ENCODE results near the gene UBASH3A.
"Not testable (repeated sequence)": the region's sequence is repeated elsewhere in the genome, so short reads cannot be mapped to it uniquely, and the experiment has no call there.

UBASH3A gene

GRCh38 chr21:42400525-42400924, 3.2 kb upstream of the UBASH3A start:
- 85 to 92% methylated on average over 2 to 3 of the region's 4 CpGs for WGBS, 2 experiments (ENCODE audit: insufficient coverage in 2 of 2)
- Histone ChIP-seq H3K4me3 (ENCODE audit: extremely low read depth, insufficient read depth, low read length, poor library complexity, severe bottlenecking) (no peak overlapping the region), H3K27ac (ENCODE audit: low read depth, low read length, severe bottlenecking) (no peak overlapping the region)

GRCh38 chr21:42401154-42401553, 2.5 kb upstream of the UBASH3A start:
- Histone ChIP-seq H3K4me1 (ENCODE audit: control insufficient read depth, insufficient read depth, low read length, poor library complexity, severe bottlenecking) (no peaks in the 10 kb centered on the region), H3K4me3 (ENCODE audit: extremely low read depth, insufficient read depth, low read length, poor library complexity, severe bottlenecking) (no peak overlapping the region), H3K36me3 (ENCODE audit: control insufficient read depth, insufficient read depth, low read length) (no peaks in the 10 kb centered on the region), H3K9me3 (ENCODE audit: control insufficient read depth, low read length) (no peaks in the 10 kb centered on the region), H3K27ac (ENCODE audit: low read depth, low read length, severe bottlenecking) (no peak overlapping the region)
- WGBS, 2 experiments (ENCODE audit: insufficient coverage in 2 of 2) = 63 to 67% methylated on average over 1 of the region's 3 CpGs

More at GRCh38 chr21:42400525-42400924, 3.2 kb upstream of the UBASH3A start:
- Histone ChIP-seq H3K4me1 (ENCODE audit: control insufficient read depth, insufficient read depth, low read length, poor library complexity, severe bottlenecking) (no peaks in the 10 kb centered on the region), H3K36me3 (ENCODE audit: control insufficient read depth, insufficient read depth, low read length) (no peaks in the 10 kb centered on the region), H3K9me3 (ENCODE audit: control insufficient read depth, low read length) (no peaks in the 10 kb centered on the region)

GRCh38 chr21:42401820-42402251, 1.9 kb upstream of the UBASH3A start:
- Histone ChIP-seq H3K4me1 (ENCODE audit: control insufficient read depth, insufficient read depth, low read length, poor library complexity, severe bottlenecking) (no peaks in the 10 kb centered on the region), H3K9me3 (ENCODE audit: control insufficient read depth, low read length) (no peaks in the 10 kb centered on the region), H3K27ac (ENCODE audit: low read depth, low read length, severe bottlenecking) (no peak overlapping the region), H3K36me3 (ENCODE audit: control insufficient read depth, insufficient read depth, low read length) (no peaks in the 10 kb centered on the region), H3K4me3 (ENCODE audit: extremely low read depth, insufficient read depth, low read length, poor library complexity, severe bottlenecking) (no peak overlapping the region)
- no CpG with 5 or more reads among the region's 2 CpGs for WGBS, 2 experiments (ENCODE audit: insufficient coverage in 2 of 2)

DNA sequence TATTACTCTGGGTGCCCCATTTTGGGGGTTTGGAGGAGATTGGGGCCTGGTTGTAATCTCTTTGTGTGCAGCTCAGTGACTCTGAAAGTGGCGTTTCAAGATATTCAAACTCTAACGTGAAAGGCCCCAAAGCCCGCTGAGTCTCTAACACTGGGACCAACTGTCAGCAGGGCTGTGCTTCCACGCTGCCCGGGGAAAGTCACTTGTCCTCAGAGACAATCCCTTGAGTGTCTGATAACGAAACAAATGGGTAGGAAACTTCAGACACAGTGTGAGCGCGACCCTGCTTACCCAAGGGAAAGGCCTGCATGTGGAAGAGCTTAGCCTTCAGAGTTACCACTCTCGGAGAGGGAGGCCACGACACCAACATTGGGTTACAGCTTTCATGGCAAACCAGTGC, 837 bp downstream of the UBASH3A start:
- Histone ChIP-seq H3K4me3 (ENCODE audit: extremely low read depth, insufficient read depth, low read length, poor library complexity, severe bottlenecking) (no peak overlapping the region), H3K27ac (ENCODE audit: low read depth, low read length, severe bottlenecking) (no peak overlapping the region)
- 85 to 90% methylated on average over 10 of the region's 10 CpGs for WGBS, 2 experiments (ENCODE audit: insufficient coverage in 2 of 2)

GRCh38 chr21:42405064-42406013, 1.6 kb downstream of the UBASH3A start:
- no peak overlapping the region for H3K4me3 ChIP-seq (ENCODE audit: extremely low read depth, insufficient read depth, low read length, poor library complexity, severe bottlenecking)
- no peaks in the 10 kb centered on the region for H3K36me3 ChIP-seq (ENCODE audit: control insufficient read depth, insufficient read depth, low read length)
- WGBS, 2 experiments (ENCODE audit: insufficient coverage in 2 of 2) = 93 to 95% methylated on average over 18 to 20 of the region's 23 CpGs
- no peaks in the 10 kb centered on the region for H3K4me1 ChIP-seq (ENCODE audit: control insufficient read depth, insufficient read depth, low read length, poor library complexity, severe bottlenecking)
- H3K27ac ChIP-seq (ENCODE audit: low read depth, low read length, severe bottlenecking) = no peak overlapping the region
- H3K9me3 ChIP-seq (ENCODE audit: control insufficient read depth, low read length) = no peaks in the 10 kb centered on the region

More for the DNA sequence above, 837 bp downstream of the UBASH3A start:
- no peaks in the 10 kb centered on the region for H3K4me1 ChIP-seq (ENCODE audit: control insufficient read depth, insufficient read depth, low read length, poor library complexity, severe bottlenecking)
- H3K9me3 ChIP-seq (ENCODE audit: control insufficient read depth, low read length) = no peaks in the 10 kb centered on the region
- H3K36me3 ChIP-seq (ENCODE audit: control insufficient read depth, insufficient read depth, low read length) = no peaks in the 10 kb centered on the region

- 93 to 100% methylated on average over 3 to 7 of the region's 10 CpGs for WGBS, 2 experiments (ENCODE audit: insufficient coverage in 2 of 2)
- Histone ChIP-seq H3K27ac (ENCODE audit: low read depth, low read length, severe bottlenecking) (no peak overlapping the region), H3K4me1 (ENCODE audit: control insufficient read depth, insufficient read depth, low read length, poor library complexity, severe bottlenecking) (no peaks in the 10 kb centered on the region), H3K36me3 (ENCODE audit: control insufficient read depth, insufficient read depth, low read length) (no peaks in the 10 kb centered on the region), H3K9me3 (ENCODE audit: control insufficient read depth, low read length) (no peaks in the 10 kb centered on the region), H3K4me3 (ENCODE audit: extremely low read depth, insufficient read depth, low read length, poor library complexity, severe bottlenecking) (no peak overlapping the region)
Observed at GRCh38 chr21:42406201-42406621, 2.5 kb downstream of the UBASH3A start.

- no peaks in the 10 kb centered on the region for H3K4me1 ChIP-seq (ENCODE audit: control insufficient read depth, insufficient read depth, low read length, poor library complexity, severe bottlenecking)
- 82 to 87% methylated on average over 4 of the region's 7 CpGs for WGBS, 2 experiments (ENCODE audit: insufficient coverage in 2 of 2)
- H3K36me3 ChIP-seq (ENCODE audit: control insufficient read depth, insufficient read depth, low read length) = no peaks in the 10 kb centered on the region
- H3K4me3 ChIP-seq (ENCODE audit: extremely low read depth, insufficient read depth, low read length, poor library complexity, severe bottlenecking) = no peak overlapping the region
- H3K27ac ChIP-seq (ENCODE audit: low read depth, low read length, severe bottlenecking) = no peak overlapping the region
- no peaks in the 10 kb centered on the region for H3K9me3 ChIP-seq (ENCODE audit: control insufficient read depth, low read length)
Observed at GRCh38 chr21:42406866-42407265, 3.2 kb downstream of the UBASH3A start.

DNA sequence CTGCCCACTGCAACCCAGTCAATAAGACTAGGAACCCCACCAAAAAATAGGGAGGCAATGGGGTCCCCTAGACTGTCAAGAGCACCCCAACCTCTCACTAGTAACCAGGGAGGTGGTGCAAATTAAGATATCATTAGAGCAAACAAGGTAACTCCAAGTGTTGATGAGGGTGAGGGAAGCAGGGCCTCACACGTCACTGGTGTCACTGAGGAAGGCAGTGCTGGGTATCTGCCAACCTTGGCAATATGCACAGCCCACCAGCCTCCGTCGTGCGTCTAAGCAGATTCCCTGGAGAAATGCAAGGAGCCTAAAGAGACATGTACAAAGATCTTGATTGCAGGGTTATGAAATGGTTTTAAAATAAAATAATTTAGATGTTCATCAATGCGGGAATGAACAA, 3.8 kb downstream of the UBASH3A start:
- H3K4me3 ChIP-seq (ENCODE audit: extremely low read depth, insufficient read depth, low read length, poor library complexity, severe bottlenecking) = no peak overlapping the region
- H3K36me3 ChIP-seq (ENCODE audit: control insufficient read depth, insufficient read depth, low read length) = no peaks in the 10 kb centered on the region
- 93 to 99% methylated on average over 4 of the region's 5 CpGs for WGBS, 2 experiments (ENCODE audit: insufficient coverage in 2 of 2)
- H3K9me3 ChIP-seq (ENCODE audit: control insufficient read depth, low read length) = no peaks in the 10 kb centered on the region
- no peaks in the 10 kb centered on the region for H3K4me1 ChIP-seq (ENCODE audit: control insufficient read depth, insufficient read depth, low read length, poor library complexity, severe bottlenecking)
- H3K27ac ChIP-seq (ENCODE audit: low read depth, low read length, severe bottlenecking) = no peak overlapping the region

DNA sequence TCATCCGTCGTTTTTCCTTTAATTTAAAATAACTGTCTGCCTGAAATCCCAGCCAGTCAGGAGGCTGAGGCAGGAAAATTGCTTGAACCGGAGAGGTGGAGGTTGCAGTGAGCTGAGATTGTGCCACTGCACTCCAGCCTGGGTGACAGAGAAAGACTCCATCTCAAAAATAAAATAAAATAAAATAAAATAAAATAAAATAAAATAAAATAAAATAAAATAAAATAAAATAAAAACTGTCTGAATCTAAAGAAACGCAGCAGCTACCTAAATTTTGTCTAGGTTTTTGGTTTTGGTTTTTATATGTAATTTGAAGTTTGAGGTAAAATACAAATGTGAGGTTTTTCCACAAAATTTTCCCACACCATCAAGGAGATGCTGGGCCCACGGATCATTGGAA, 5.0 kb downstream of the UBASH3A start:
- not testable (repeated sequence) for H3K9me3 ChIP-seq (ENCODE audit: control insufficient read depth, low read length); H3K36me3 ChIP-seq (ENCODE audit: control insufficient read depth, insufficient read depth, low read length); H3K27ac ChIP-seq (ENCODE audit: low read depth, low read length, severe bottlenecking); H3K4me1 ChIP-seq (ENCODE audit: control insufficient read depth, insufficient read depth, low read length, poor library complexity, severe bottlenecking); H3K4me3 ChIP-seq (ENCODE audit: extremely low read depth, insufficient read depth, low read length, poor library complexity, severe bottlenecking)
- WGBS, 2 experiments (ENCODE audit: insufficient coverage in 2 of 2) = 83% methylated on average over 3 of the region's 5 CpGs; no CpG with 5 or more reads in 1 of the 2 experiments

DNA sequence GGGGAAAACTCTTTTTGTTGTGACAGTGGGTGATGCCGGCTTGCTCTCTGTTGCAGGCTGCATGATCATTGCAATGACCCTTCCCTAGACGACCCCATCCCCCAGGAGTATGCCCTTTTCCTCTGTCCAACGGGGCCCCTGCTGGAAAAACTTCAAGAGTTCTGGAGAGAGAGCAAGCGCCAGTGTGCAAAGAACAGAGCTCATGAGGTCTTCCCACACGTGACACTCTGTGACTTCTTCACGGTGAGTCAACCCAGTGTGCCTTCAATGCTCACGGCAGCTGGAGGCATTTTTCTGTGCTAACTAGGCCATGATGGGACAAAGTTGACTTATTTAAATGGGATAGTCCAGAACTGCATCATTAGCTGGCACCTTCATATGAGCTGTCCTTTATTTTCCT, 5.7 kb downstream of the UBASH3A start:
- Histone ChIP-seq H3K4me3 (ENCODE audit: extremely low read depth, insufficient read depth, low read length, poor library complexity, severe bottlenecking) (no peak overlapping the region), H3K9me3 (ENCODE audit: control insufficient read depth, low read length) (no peaks in the 10 kb centered on the region), H3K27ac (ENCODE audit: low read depth, low read length, severe bottlenecking) (no peak overlapping the region), H3K4me1 (ENCODE audit: control insufficient read depth, insufficient read depth, low read length, poor library complexity, severe bottlenecking) (no peaks in the 10 kb centered on the region), H3K36me3 (ENCODE audit: control insufficient read depth, insufficient read depth, low read length) (no peaks in the 10 kb centered on the region)
- 81 to 86% methylated on average over 7 of the region's 7 CpGs for WGBS, 2 experiments (ENCODE audit: insufficient coverage in 2 of 2)

All from mesodermal cell (in vitro differentiated cells).